ENCODE results near the gene EN2.

The EN2 gene

GRCh38 chr7:155450970-155451801, 6.7 kb upstream of the EN2 start:
- no peak for DNase-seq (ENCODE audit: low spot score)

GRCh38 chr7:155451840-155452239, 6.1 kb upstream of the EN2 start:
- DNase-seq (ENCODE audit: low spot score): no peak

- no peak for DNase-seq (ENCODE audit: low spot score)
Measured at GRCh38 chr7:155452505-155453295, 5.2 kb upstream of the EN2 start.

GRCh38 chr7:155453296-155454182, 4.4 kb upstream of the EN2 start:
- no peak for DNase-seq (ENCODE audit: low spot score)

GRCh38 chr7:155454183-155455112, 3.5 kb upstream of the EN2 start:
- DNase-seq (ENCODE audit: low spot score): no peak

- DNase-seq (ENCODE audit: low spot score): no peak
Measured at GRCh38 chr7:155455132-155455693, 2.7 kb upstream of the EN2 start.

GRCh38 chr7:155455776-155456737, 1.9 kb upstream of the EN2 start:
- DNase-seq (ENCODE audit: low spot score): no peak

- no peak for DNase-seq (ENCODE audit: low spot score)
Measured at GRCh38 chr7:155456738-155457543, 988 bp upstream of the EN2 start.

GRCh38 chr7:155457544-155458110, 302 bp upstream of the EN2 start:
- DNase-seq (ENCODE audit: low spot score): no peak

- no peak for DNase-seq (ENCODE audit: low spot score)
Measured at GRCh38 chr7:155458878-155459699, 1.2 kb downstream of the EN2 start.

GRCh38 chr7:155459700-155460461, 2.0 kb downstream of the EN2 start:
- no peak for DNase-seq (ENCODE audit: low spot score)

GRCh38 chr7:155460926-155461613, 3.1 kb downstream of the EN2 start:
- DNase-seq (ENCODE audit: low spot score): no peak

GRCh38 chr7:155461631-155462030, 3.7 kb downstream of the EN2 start:
- DNase-seq (ENCODE audit: low spot score): no peak

- DNase-seq (ENCODE audit: low spot score): no peak
Measured at GRCh38 chr7:155462163-155462735, 4.3 kb downstream of the EN2 start.

- DNase-seq (ENCODE audit: low spot score): no peak
Measured at GRCh38 chr7:155463114-155463811, 5.3 kb downstream of the EN2 start.

Measured in LoVo (cell line).